GM18873 (cell line): Measurements from ENCODE around the gene TXNRD2.

Source experiments
- ATAC-seq: cut with Tn5 transposase; IDR thresholded peaks from one replicate; pipeline ENCODE4 v1.9.1; 2021; ENCODE audit warnings: mild to moderate bottlenecking, moderate library complexity, moderate number of reproducible peaks; ENCODE audit not compliant: unreplicated experiment, low FRiP score

The TXNRD2 gene

GRCh38 chr22:19852177-19852781 lies 89.3 kb downstream of the TXNRD2 start:
- ATAC-seq, result no peak

GRCh38 chr22:19851291-19852176 lies 90.1 kb downstream of the TXNRD2 start:
- no peak for ATAC-seq

GRCh38 chr22:19850763-19851109 lies 90.9 kb downstream of the TXNRD2 start:
- no peak for ATAC-seq

- ATAC-seq, result no peak
Measured at GRCh38 chr22:19849835-19850762, 91.5 kb downstream of the TXNRD2 start.

GRCh38 chr22:19848298-19849224 lies 93.1 kb downstream of the TXNRD2 start:
- ATAC-seq, result no peak

GRCh38 chr22:19847345-19847632 lies 94.3 kb downstream of the TXNRD2 start:
- ATAC-seq, result no peak

GRCh38 chr22:19846620-19847344 lies 94.8 kb downstream of the TXNRD2 start:
- no peak for ATAC-seq

GRCh38 chr22:19845054-19845722 lies 96.4 kb downstream of the TXNRD2 start:
- ATAC-seq, result no peak

- ATAC-seq, result no peak
Measured at GRCh38 chr22:19844377-19845053, 97.1 kb downstream of the TXNRD2 start.

- ATAC-seq, result no peak
Measured at GRCh38 chr22:19843857-19844376, 97.7 kb downstream of the TXNRD2 start.

- ATAC-seq, result no peak
Measured at GRCh38 chr22:19843107-19843856, 98.3 kb downstream of the TXNRD2 start.

GRCh38 chr22:19842393-19843106 lies 99.1 kb downstream of the TXNRD2 start:
- ATAC-seq, result no peak

- no peak for ATAC-seq
Measured at GRCh38 chr22:19841641-19842392, 99.8 kb downstream of the TXNRD2 start.

- no peak for ATAC-seq
Measured at GRCh38 chr22:19840955-19841640, 100.5 kb downstream of the TXNRD2 start.

- no peak for ATAC-seq
Measured at GRCh38 chr22:19840059-19840458, 101.6 kb downstream of the TXNRD2 start.

GRCh38 chr22:19837915-19838314 lies 103.7 kb downstream of the TXNRD2 start:
- no peak for ATAC-seq
